HK-2 (cell line): ENCODE data around the gene RFX7.

ENCODE experiments used
- DNase-seq: peaks from one replicate; pipeline ENCODE4 v3.0.0-alpha.2; 2018; ENCODE audit not compliant: unreplicated experiment

The RFX7 gene

DNA sequence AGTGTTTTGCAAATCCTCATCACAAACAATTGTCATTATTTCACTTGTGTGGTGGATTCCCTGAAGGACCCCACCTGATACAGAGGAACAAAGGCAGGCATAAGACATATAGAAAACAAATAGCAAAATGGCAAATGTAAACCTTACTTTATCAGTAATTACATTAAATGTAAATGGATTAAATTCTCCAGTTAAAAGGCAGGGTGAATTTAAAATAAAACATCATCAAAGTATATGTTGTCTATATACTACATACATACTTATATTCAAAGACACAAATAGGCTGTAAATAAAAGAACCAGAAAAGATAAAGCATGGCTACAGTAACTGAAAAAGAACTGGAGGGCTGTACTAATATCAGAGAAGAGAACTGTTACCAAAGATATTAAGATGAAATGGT, 117.3 kb downstream of the RFX7 start:
- DNase-seq = no peak

- no peak for DNase-seq
Measured at GRCh38 chr15:56124391-56124790, 119.3 kb downstream of the RFX7 start.

DNA sequence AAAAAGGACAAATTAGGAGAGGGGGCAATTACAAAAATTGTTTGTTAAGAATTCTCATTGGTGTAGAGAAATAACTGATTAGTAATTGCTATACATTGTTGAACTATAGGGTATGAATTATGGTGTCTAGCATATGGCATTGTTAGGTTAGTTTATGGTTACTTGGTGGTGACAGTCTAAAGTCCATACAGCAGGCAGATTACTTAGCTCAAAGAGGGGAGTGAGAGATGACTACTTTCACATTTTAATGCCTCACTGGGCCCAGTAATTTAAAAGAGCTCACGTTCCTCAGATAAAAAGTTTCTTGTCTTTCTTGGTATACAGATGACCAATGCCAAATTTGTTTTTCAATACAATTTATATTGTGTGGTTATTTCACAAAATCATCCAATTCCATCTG, 137.8 kb downstream of the RFX7 start:
- no peak for DNase-seq

DNA sequence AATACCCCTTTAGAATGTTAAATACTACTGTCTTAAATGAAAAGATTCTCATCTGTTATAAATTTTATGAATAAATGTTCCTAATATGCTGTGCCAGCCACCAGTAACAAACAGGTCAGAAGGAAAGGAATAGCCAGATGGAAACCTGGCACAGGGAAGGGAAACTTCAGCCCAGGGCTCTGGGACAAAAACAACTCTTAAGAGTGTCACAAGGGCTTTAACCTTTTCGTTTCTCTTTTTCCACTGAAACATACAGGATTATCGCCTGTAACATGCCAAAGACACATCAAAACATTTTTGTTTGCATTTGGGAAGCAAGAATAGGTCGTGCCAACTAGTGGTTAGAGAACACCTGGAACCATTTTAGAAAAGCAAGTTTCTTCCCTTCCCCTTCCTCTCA, 141.2 kb downstream of the RFX7 start:
- DNase-seq = no peak

DNA sequence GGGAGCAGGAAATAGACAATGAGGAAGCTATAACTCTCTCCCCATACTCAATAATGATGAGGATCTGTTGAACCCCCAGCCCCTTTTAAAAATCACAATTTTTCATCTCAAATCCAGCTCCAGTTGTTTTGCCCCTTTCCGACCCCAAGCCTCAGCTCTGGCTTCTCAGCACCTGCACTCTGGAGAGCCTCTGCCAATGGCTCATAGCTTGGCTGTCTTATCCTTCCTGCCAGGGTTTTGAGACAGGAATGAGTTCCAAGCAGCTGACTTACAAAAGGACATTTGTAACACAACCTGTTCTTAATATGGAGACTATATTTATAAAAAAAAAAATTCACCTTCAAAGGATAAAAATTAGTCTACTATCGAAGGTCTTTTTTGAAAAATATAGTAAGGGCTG, 144.4 kb downstream of the RFX7 start:
- DNase-seq = no peak

DNA sequence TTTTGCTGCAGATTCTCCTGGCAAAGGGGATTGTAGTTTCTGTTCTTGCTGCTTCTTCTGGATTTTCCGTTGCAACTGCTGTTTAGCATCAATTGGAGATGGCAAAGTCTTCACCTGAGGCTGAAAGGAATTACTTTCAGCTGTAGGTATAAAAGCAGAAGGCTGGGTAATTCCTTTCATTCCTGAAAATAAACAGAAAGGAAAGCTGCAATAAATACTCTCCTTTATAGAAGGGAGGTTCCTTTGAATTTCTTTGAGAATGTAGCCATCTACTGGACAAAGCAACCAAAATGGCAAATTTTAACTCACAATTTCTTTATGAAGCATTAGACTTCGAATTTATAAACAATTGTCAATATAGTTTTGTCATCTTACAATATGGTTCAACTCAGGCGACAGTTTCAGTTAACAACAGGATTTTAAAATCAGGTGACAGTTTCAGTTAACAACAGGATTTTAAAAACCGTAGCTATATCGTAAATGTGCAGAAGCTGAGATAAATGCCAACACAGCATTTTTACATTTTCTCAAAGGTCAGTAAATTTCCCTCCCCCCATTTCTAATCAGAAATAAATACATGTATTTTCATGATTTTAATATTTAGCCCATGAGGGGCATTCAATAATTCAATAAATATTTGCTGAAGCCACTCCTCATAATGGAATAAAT, 145.3 kb downstream of the RFX7 start:
- no peak for DNase-seq

GRCh38 chr15:56095406-56095805, 148.3 kb downstream of the RFX7 start:
- DNase-seq = no peak

- DNase-seq = no peak
Measured at GRCh38 chr15:56094171-56094570, 149.5 kb downstream of the RFX7 start.

DNA sequence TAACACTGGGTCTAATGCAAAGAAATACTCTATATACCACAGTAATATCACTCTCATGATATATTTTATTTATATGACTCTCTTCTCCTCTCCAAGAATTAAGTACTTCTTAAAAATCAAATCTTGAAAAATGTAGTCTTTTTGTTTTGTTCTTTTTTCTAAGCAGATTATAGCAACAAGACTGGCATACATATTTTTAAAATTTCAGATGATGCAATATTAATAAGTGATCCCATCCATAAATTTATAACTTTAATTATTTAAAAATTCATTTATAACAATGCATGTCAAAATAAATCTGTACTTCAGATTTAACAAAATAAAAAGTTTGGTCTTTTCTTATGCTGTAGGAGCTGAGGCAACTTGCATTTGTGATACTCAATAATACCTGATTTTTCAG, 155.3 kb downstream of the RFX7 start:
- no peak for DNase-seq

GRCh38 chr15:56086566-56086965, 157.1 kb downstream of the RFX7 start:
- DNase-seq = no peak

- no peak for DNase-seq
Measured at GRCh38 chr15:56082263-56082761, 161.4 kb downstream of the RFX7 start.

- DNase-seq = no peak
Measured at GRCh38 chr15:56077081-56077480, 166.6 kb downstream of the RFX7 start.

DNA sequence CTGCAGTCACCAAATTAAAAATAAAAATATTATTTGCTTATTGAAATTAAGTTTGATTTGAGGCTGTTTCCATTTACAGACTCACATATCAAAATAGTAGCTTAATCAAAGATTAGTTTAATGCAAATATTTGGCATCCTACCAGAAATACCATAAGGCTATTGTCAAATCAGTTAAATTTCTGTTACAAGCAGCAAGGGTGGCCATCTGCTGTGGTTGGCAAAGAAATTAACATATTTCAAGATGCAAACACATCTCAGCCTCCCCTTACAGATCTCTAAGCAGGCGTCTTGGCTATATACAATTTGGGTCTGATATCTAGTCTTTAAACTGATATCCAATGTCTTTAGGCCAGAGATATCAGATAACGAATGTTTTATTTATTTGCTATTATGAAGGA, 167.0 kb downstream of the RFX7 start:
- DNase-seq = no peak

DNA sequence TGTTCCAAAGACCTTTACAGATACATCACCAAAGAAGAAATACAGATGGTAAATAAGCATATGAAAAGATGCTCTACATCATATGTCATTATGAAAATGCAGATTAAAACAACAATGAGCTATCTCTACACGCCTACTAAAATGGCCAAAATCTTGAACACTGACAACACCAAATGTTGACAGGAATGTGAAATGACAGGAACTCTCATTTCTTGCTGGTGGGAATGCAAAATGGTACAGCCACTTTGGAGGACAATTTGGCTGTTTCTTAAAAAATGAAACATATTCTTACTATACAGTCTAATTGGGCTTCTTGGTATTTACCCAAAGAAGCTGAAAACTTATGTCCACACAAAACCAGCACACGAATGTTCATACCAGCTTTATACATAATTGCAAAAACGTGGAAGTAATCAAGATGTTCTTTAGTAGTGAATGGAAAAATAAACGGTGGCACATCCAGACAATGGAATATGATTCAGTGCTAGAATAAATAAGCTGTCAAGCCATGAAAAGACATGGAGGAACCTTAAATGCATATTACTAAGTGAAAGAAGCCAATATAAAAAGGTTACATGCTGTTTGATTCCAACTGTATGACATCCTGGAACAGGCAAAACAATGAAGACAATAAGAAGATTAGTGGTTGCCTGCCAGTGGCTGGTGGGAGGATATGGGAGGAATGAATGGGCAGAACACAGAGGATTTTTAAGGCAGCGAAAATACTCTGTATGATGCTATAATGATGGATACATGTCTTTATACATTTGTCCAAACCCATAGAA, 169.0 kb downstream of the RFX7 start:
- no peak for DNase-seq

- DNase-seq = no peak
Measured at GRCh38 chr15:56064152-56064551, 179.5 kb downstream of the RFX7 start.

GRCh38 chr15:56059716-56060115, 184.0 kb downstream of the RFX7 start:
- DNase-seq = no peak

DNA sequence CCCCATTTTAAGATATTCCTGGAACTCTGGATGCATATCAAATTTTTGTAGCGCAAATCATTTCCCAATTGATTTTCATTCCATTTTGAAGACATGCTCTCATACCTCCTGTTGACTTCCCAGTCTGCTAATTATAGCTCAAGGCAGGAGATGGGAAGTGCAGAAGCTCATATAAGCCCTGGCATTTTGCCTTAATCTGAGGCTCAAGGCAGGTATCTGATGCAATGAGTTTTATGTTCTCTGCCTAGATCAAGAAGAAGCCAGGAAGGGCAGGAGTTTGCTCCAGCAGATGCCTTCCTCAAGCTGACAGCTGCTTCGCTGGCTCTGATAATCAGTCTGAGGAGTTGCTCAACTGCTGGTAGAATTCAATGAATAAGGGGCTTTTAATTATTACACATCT, 184.7 kb downstream of the RFX7 start:
- no peak for DNase-seq

DNA sequence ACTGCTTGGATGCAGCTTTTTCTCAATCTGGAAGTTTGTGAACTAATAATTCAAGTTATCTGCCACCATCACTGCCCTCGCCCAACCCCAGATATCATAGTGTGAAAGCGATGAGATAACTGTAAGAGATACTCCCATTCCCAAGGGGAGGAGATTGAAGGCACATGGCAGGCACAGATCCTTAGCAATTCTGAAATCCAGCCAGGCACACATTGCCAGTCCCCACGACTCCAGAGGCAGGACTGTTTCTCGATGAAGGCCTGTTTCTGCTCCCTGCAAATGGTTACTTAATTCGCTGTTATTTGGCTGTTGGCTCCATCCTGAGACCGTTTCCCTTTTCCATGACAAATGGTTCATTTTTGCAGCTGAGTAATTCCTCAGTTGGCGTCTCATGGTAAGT, 187.1 kb downstream of the RFX7 start:
- DNase-seq = no peak

- DNase-seq = no peak
Measured at GRCh38 chr15:56053046-56053400, 190.7 kb downstream of the RFX7 start.

DNA sequence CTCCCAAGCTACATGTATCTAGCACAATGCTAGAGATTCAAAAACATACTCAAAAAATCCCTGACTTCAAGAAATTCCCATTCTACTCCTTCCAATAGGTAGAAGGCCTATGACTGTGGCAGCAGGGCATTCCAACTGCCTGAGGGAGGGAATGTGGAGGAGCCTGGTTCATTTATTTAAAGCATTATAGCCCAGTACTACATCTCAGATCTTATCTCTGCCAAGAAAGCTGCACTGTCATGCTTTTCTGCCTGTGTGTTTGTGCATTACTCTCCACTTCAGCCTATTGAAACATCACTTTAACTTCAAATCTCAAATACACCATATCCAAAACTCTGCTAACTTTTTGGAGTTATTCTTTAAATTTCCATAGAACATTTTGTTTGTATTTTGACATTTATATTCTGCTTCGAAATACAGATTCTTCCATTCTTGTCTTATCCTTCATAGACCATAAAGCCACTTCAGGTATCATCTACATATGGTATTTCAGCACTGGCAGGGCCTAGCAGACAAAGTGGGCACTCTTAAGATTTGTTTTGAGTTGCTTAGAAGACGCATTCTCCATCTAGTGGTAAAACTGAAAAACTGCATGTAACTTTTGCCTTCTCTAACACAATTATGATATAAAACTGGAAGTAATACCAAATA, 191.2 kb downstream of the RFX7 start:
- DNase-seq = no peak

GRCh38 chr15:56051676-56052075, 192.0 kb downstream of the RFX7 start:
- DNase-seq = no peak

DNA sequence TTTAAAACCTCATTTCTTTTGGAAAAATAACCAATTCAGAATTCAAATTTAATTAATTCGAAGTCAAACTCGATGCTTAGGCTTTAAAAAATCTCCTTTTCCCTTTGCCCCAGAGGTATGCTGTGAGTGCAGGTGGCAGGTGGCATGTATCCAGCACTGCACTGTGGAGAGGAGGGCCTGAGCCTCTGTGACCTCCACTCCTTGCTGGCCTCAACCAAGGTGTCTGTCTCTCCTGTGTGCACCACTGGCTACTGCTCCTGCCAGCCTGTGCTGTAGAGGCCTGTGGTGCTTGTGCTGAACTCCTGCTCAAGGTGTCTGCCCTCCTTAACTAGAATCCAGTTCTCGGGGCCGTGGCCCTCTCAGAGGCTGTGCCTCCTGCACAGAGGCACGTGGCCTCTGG, 194.1 kb downstream of the RFX7 start:
- DNase-seq = no peak

DNA sequence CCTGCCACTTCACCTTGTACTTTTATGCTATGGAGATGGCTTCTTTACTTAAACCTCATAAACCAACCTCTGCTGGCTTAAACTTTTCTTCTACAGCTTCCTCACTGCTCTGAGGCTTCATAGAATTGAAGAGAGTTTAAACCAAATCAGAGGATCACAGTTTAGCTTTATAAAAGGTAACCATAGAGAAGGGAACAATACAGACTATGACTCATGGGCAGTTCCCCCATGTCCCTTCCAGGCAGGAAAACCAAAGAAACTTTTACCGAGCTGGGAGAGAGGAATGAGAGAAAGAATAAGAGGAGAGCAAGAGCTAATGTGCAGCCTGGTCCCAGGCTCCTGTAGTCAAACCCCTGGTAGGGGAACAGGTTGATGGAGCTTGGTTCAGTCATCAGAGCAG, 196.3 kb downstream of the RFX7 start:
- DNase-seq = no peak
